ENCODE data around the gene PPM1B. TPM values are rescaled to one million over a fixed set of nuclear protein-coding genes. Genes with fewer than 3 reads are reported as not detected.

PPM1B gene
- total and polyA plus RNA-seq, 10 of the 15 experiments (the other 5 are each of a cell fraction or from before 2014, with no cell fraction given), result 12.5 to 53.4 (median 33.7) TPM

DNA sequence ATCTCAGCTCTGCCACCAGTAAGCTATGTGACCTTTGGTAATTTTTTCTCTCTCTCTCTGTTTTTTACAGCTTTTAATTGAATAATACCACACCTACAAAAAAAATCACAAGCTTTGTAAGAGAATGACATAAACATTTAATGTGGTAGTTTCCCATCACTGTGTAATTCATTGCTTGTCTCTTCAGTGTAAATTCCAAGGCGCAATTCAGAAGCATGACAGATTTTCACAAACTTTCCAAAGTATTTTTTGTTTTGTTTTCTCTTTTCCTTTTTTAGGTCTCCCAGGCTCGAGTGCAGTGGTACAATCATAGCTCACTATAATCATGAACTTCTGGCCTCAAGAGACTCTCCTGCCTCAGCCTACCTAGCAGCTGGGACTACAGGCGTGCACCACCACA, 25.0 kb upstream of the PPM1B start:
- intact Hi-C loops (cut with micrococcal nuclease; ENCODE audit: unreplicated experiment), result no loop called here
- H3K4me2 ChIP-seq (ENCODE audit: control insufficient read depth, insufficient read depth), result no peak overlapping the region
- CTCF ChIA-PET, result interaction anchor here (0.7 to 1.2 kb wide), 2 partner anchors 38 to 55 kb away, joined by 3 read pairs; no protein-coding TSS in a partner anchor
- DNase-seq (ENCODE audit: low read depth, low spot score) (no peak), FAIRE-seq (no peak), ATAC-seq (no peak)
- H3K4me1 ChIP-seq (ENCODE audit: control insufficient read depth, insufficient read depth, low read length), result no peaks in the 10 kb centered on the region
- H3K79me2 ChIP-seq (ENCODE audit: control insufficient read depth, insufficient read depth, low read length), result no peaks in the 10 kb centered on the region
- in situ Hi-C loops (cut with MboI), result no loop called here
- H3K27me3 ChIP-seq (replicated peaks in 1 of 2; ENCODE audit: control insufficient read depth in 2 of 2, insufficient read depth in 2 of 2, low read length in 1 of 2), result no peaks in the 10 kb centered on the region
- RAD21 ChIA-PET (ENCODE audit: unreplicated experiment), result interaction anchor here (0.7 kb wide), 1 partner anchor 241 kb away, joined by 3 read pairs; no protein-coding TSS in a partner anchor
- 60% methylated on average over 3 of the region's 3 CpGs for WGBS (ENCODE audit: insufficient coverage, insufficient replicate concordance, low lambda C conversion rate, missing lambda C conversion rate)
- TF ChIP-seq PKNOX1 (IDR thresholded peaks at IDR 0.05), result no peak
- no peak for TF ChIP-seq MTA2 (IDR thresholded peaks at IDR 0.05; ENCODE audit: low read depth)
- no peak for TF ChIP-seq GABPA (IDR thresholded peaks at IDR 0.05; ENCODE audit: low read depth)
- TF ChIP-seq, protein P1, sequence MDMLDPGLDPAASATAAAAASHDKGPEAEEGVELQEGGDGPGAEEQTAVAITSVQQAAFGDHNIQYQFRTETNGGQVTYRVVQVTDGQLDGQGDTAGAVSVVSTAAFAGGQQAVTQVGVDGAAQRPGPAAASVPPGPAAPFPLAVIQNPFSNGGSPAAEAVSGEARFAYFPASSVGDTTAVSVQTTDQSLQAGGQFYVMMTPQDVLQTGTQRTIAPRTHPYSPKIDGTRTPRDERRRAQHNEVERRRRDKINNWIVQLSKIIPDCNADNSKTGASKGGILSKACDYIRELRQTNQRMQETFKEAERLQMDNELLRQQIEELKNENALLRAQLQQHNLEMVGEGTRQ (IDR thresholded peaks at IDR 0.05; ENCODE audit: borderline replicate concordance, low read depth, low read length), result no peak
- no peak for TF ChIP-seq CHD4 (IDR thresholded peaks at IDR 0.05)
- no peak for TF ChIP-seq SMARCA5 (IDR thresholded peaks at IDR 0.05)
- BruUV-seq (replicated peaks), result no TSS peak
- no peaks in the 10 kb centered on the region for H4K20me1 ChIP-seq (ENCODE audit: control insufficient read depth, insufficient read depth)
- no peaks in the 10 kb centered on the region for H3K9me3 ChIP-seq (replicated peaks; ENCODE audit: control insufficient read depth, insufficient read depth, low read length)
- H3K27ac ChIP-seq (ENCODE audit: control insufficient read depth, insufficient read depth), result no peak overlapping the region
- H3K4me3 ChIP-seq, result no peak overlapping the region
- H3K36me3 ChIP-seq (ENCODE audit: control insufficient read depth in 2 of 2, insufficient read depth in 2 of 2, low read length in 1 of 2), result no peaks in the 10 kb centered on the region
- no peak overlapping the region for H3K9ac ChIP-seq (ENCODE audit: control insufficient read depth, insufficient read depth, low read length)
- SMC1A ChIA-PET (ENCODE audit: uncharacterized antibody, unreplicated experiment), result interaction anchor here (1.1 to 1.3 kb wide), 2 partner anchors 64 to 106 kb away, joined by 3 to 4 read pairs; no protein-coding TSS in a partner anchor
- no peak overlapping the region for H2AFZ ChIP-seq (ENCODE audit: control insufficient read depth, low read depth, low read length)
- POLR2A ChIA-PET, result interaction anchor here (0.5 kb wide), 1 partner anchor 80 kb away, joined by 6 read pairs; no protein-coding TSS in a partner anchor

DNA sequence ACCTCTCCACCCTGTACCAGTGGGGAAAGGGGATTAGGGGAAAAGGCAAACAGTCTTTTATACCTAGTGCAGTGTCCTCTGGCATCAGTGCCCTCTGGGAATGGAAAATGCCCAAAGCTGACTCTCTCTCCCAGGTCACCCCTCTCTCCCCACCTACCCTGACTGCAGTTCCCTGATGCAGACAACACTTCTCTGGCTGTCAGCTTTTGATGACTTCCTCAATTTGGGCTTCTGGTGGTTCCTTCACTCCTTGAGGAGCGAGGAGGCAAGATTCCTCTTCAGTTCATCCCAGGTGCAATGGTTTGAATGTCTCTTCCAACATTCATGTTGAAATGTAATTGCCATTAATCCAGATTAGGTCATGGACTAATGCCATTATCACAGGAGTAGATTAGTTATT, 19.7 kb upstream of the PPM1B start:
- in situ Hi-C loops (cut with MboI) (no loop called here), intact Hi-C loops (cut with micrococcal nuclease; ENCODE audit: unreplicated experiment) (no loop called here)
- Histone ChIP-seq H3K27me3 (replicated peaks in 1 of 2; ENCODE audit: control insufficient read depth in 2 of 2, insufficient read depth in 2 of 2, low read length in 1 of 2) (no peaks in the 10 kb centered on the region), H3K4me1 (ENCODE audit: control insufficient read depth, insufficient read depth, low read length) (no peaks in the 10 kb centered on the region), H3K79me2 (ENCODE audit: control insufficient read depth, insufficient read depth, low read length) (no peaks in the 10 kb centered on the region), H3K9ac (ENCODE audit: control insufficient read depth, insufficient read depth, low read length) (no peak overlapping the region), H3K27ac (ENCODE audit: control insufficient read depth, insufficient read depth) (no peak overlapping the region), H4K20me1 (ENCODE audit: control insufficient read depth, insufficient read depth) (no peaks in the 10 kb centered on the region), H3K4me2 (ENCODE audit: control insufficient read depth, insufficient read depth) (no peak overlapping the region), H3K9me3 (replicated peaks; ENCODE audit: control insufficient read depth, insufficient read depth, low read length) (no peaks in the 10 kb centered on the region), H2AFZ (ENCODE audit: control insufficient read depth, low read depth, low read length) (no peak overlapping the region), H3K4me3 (no peak overlapping the region), H3K36me3 (ENCODE audit: control insufficient read depth in 2 of 2, insufficient read depth in 2 of 2, low read length in 1 of 2) (no peaks in the 10 kb centered on the region)
- FAIRE-seq (no peak), ATAC-seq (no peak), DNase-seq (ENCODE audit: low read depth, low spot score) (no peak)
- ChIA-PET CTCF (no interaction called here), RAD21 (ENCODE audit: unreplicated experiment) (no interaction called here), POLR2A (no interaction called here), SMC1A (ENCODE audit: uncharacterized antibody, unreplicated experiment) (no interaction called here)
- peak; percentile 42; the same call in 1 of the 2 replicates for TF ChIP-seq SPI1 (IDR thresholded peaks at IDR 0.05; ENCODE audit: borderline replicate concordance, insufficient read depth, low read depth, low read length)
- no peak for TF ChIP-seq RAD51 (IDR thresholded peaks at IDR 0.05)
- BruUV-seq (replicated peaks), result no TSS peak
- 38% methylated on average over 1 of the region's 1 CpG for WGBS (ENCODE audit: insufficient coverage, insufficient replicate concordance, low lambda C conversion rate, missing lambda C conversion rate)

Data from GM12878 (cell line).